NAMALWA (cell line): Measurements from ENCODE around the gene CHMP6.

Experiments
- DNase-seq: peaks from one replicate; pipeline ENCODE4 v3.0.0-alpha.2; 2015; ENCODE audit warnings: low spot score

The CHMP6 gene

GRCh38 chr17:81043725-81044427 is 52.2 kb downstream of the CHMP6 start:
- no peak for DNase-seq

- no peak for DNase-seq
Observed at GRCh38 chr17:81044428-81044763, 52.8 kb downstream of the CHMP6 start.

GRCh38 chr17:81044764-81045589 is 53.3 kb downstream of the CHMP6 start:
- no peak for DNase-seq

- no peak for DNase-seq
Observed at GRCh38 chr17:81045590-81046095, 54.0 kb downstream of the CHMP6 start.

- no peak for DNase-seq
Observed at GRCh38 chr17:81046132-81046769, 54.6 kb downstream of the CHMP6 start.

- no peak for DNase-seq
Observed at GRCh38 chr17:81046770-81047359, 55.2 kb downstream of the CHMP6 start.

GRCh38 chr17:81048827-81049371 is 57.3 kb downstream of the CHMP6 start:
- DNase-seq: no peak

GRCh38 chr17:81049372-81049911 is 57.8 kb downstream of the CHMP6 start:
- no peak for DNase-seq
